ENCODE data around the gene PLCXD1. TPM values are rescaled to one million over a fixed set of nuclear protein-coding genes. Genes with fewer than 3 reads are reported as not detected.

The PLCXD1 gene
- total RNA-seq, 4 donors from 2014 or later: 5.7 to 18.8 (median 9.2) TPM

DNA sequence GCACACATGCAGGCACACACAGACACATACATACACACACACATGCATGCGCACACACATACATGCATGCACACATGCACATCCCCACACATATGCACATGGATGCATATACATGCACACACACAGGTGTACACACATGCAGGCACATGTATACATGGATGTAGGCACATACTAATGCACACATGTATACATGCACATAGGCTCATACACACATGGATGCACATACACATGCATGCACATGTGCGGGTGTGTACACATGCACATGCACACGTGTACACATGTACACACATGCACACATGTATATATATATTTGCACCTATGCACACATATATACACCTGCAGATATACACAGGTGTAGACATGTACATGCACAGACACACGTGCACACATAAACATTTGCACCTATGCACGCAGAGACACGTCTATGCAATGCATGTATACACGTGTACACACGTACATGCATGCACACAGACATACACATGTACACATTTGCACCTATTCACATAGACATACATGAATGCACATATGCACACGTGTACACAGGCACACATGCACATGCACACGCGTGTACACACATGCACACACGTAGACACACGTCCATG is 4.0 kb downstream of the PLCXD1 start:
- DNase-seq (ENCODE audit: low spot score in 2 of 2): no peak
- 94 to 98% methylated on average over 13 of the region's 13 CpGs for WGBS, 2 donors
- H3K4me3 ChIP-seq: no peak overlapping the region
- peaks cover 0 to 20% (median 0%) of the 10 kb centered on the region in 4 donors for H3K4me1 ChIP-seq
- H3K27ac ChIP-seq: no peak overlapping the region
- no peaks in the 10 kb centered on the region for H3K27me3 ChIP-seq
- no peaks in the 10 kb centered on the region for H3K9me3 ChIP-seq
- no peak for TF ChIP-seq POLR2A (IDR thresholded peaks at IDR 0.05)
- TF ChIP-seq EP300 (IDR thresholded peaks at IDR 0.05): no peak
- TF ChIP-seq, protein P1, sequence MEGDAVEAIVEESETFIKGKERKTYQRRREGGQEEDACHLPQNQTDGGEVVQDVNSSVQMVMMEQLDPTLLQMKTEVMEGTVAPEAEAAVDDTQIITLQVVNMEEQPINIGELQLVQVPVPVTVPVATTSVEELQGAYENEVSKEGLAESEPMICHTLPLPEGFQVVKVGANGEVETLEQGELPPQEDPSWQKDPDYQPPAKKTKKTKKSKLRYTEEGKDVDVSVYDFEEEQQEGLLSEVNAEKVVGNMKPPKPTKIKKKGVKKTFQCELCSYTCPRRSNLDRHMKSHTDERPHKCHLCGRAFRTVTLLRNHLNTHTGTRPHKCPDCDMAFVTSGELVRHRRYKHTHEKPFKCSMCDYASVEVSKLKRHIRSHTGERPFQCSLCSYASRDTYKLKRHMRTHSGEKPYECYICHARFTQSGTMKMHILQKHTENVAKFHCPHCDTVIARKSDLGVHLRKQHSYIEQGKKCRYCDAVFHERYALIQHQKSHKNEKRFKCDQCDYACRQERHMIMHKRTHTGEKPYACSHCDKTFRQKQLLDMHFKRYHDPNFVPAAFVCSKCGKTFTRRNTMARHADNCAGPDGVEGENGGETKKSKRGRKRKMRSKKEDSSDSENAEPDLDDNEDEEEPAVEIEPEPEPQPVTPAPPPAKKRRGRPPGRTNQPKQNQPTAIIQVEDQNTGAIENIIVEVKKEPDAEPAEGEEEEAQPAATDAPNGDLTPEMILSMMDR (IDR thresholded peaks at IDR 0.05): no peak
- H3K36me3 ChIP-seq: peaks cover 0 to 37% (median 0%) of the 10 kb centered on the region in 3 donors

DNA sequence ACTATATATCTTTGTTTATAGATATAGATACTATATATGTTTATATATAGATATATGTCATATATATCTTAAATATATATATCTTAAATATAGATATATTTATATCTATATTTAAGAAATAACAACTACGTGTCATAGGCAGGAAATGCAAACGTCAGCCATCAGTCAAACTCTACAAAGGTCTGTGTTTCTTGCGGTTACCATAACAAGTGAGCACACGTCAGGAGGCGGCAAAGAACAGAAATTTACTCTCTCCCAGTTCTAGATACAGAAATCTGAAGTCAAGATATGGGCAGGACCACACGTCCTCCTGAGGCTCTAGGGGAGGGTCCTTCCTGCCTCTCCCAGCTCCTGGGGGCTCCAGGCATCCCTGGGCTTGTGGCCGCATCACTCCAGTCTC is 6.5 kb downstream of the PLCXD1 start:
- DNase-seq (ENCODE audit: low spot score in 2 of 2): no peak
- 88 to 90% methylated on average over 7 of the region's 7 CpGs for WGBS, 2 donors
- H3K27me3 ChIP-seq: no peaks in the 10 kb centered on the region
- H3K4me3 ChIP-seq: no peak overlapping the region
- TF ChIP-seq, protein P1 (IDR thresholded peaks at IDR 0.05): no peak
- TF ChIP-seq EP300 (IDR thresholded peaks at IDR 0.05) (no peak), POLR2A (IDR thresholded peaks at IDR 0.05) (no peak)
- no peak overlapping the region for H3K27ac ChIP-seq
- H3K9me3 ChIP-seq: no peaks in the 10 kb centered on the region
- H3K36me3 ChIP-seq: peaks cover 0 to 62% (median 4%) of the 10 kb centered on the region in 3 donors
- peaks cover 0 to 5% (median 0%) of the 10 kb centered on the region in 4 donors for H3K4me1 ChIP-seq

DNA sequence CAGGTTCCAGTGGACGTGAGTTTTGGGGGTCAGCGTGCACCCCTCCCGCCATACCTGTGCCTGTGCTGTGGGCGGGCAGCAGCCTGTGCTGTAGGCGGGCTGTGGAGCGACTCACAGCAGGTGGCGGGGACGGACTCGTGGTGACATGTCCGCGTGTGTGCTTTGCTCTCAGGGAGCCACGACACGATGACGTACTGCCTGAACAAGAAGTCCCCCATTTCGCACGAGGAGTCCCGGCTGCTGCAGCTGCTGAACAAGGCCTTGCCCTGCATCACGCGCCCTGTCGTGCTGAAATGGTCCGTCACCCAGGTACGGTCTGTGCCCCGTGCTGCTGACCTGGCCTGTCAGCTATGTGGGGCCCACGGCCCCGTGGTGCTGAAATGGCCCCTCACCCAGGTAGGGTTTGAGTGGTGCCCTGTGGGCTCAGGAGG is 7.4 kb downstream of the PLCXD1 start:
- peaks cover 0 to 4% (median 0%) of the 10 kb centered on the region in 4 donors for H3K4me1 ChIP-seq
- no peaks in the 10 kb centered on the region for H3K27me3 ChIP-seq
- no peak for DNase-seq (ENCODE audit: low spot score in 2 of 2)
- H3K27ac ChIP-seq: no peak overlapping the region
- peaks cover 0 to 71% (median 13%) of the 10 kb centered on the region in 3 donors for H3K36me3 ChIP-seq
- 94 to 98% methylated on average over 23 to 25 of the region's 25 CpGs for WGBS, 2 donors
- H3K4me3 ChIP-seq: no peak overlapping the region
- TF ChIP-seq POLR2A (IDR thresholded peaks at IDR 0.05) (no peak), EP300 (IDR thresholded peaks at IDR 0.05) (no peak)
- TF ChIP-seq, protein P1 (IDR thresholded peaks at IDR 0.05): no peak
- no peaks in the 10 kb centered on the region for H3K9me3 ChIP-seq

DNA sequence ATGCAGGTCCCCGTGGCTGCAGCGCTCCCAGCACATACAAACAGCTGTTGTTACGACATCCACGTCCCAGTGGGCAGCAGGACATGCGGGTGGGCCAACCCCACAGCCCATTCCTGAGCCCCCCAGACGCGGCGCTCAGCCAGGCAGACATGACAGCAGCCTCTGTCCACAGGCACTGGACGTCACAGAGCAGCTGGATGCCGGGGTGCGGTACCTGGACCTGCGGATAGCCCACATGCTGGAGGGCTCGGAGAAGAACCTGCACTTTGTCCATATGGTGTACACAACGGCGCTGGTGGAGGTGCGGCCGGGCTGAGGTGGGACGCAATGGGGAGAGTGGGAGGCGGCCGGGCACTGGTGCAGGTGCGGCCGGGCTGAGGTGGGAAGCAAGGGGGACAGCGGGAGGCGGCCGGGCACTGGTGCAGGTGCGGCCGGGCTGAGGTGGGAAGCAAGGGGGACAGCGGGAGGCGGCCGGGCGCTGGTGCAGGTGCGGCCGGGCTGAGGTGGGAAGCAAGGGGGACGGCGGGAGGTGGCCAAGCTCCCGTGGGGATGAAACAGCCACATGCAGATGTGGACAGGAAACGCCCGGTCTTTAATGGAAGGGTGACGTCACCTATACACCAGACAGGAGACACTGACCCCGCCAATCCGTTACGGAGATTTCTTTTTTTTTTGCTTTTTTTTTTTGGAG is 9.4 kb downstream of the PLCXD1 start:
- TF ChIP-seq, protein P1 (IDR thresholded peaks at IDR 0.05): no peak
- DNase-seq (ENCODE audit: low spot score in 2 of 2): no peak
- no peaks in the 10 kb centered on the region for H3K9me3 ChIP-seq
- H3K27me3 ChIP-seq: no peaks in the 10 kb centered on the region
- peaks cover 0 to 84% (median 14%) of the 10 kb centered on the region in 3 donors for H3K36me3 ChIP-seq
- no peak overlapping the region for H3K27ac ChIP-seq
- 92 to 97% methylated on average over 40 to 42 of the region's 42 CpGs for WGBS, 2 donors
- H3K4me3 ChIP-seq: no peak overlapping the region
- no peaks in the 10 kb centered on the region for H3K4me1 ChIP-seq

DNA sequence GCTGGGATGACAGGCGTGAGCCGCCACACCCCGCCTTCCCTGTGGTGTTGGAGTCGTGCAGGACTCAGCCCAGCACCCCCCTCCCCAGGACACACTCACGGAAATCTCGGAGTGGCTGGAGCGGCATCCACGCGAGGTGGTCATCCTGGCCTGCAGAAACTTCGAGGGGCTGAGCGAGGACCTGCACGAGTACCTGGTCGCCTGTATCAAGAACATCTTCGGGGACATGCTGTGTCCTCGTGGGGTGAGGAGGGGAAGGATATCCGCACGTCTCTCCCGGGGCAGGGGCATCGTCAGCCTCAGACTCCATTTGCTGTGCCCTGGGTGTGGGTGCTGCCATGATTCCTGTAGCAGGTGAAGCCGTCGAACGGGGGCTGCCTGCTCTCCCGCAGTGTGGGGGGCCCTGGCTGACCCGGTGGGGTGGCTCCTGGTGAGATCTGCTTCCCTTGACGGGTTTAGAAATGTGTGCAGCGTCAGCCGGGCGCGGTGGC is 10.3 kb downstream of the PLCXD1 start:
- 95 to 98% methylated on average over 29 of the region's 29 CpGs for WGBS, 2 donors
- DNase-seq (ENCODE audit: low spot score in 2 of 2): no peak
- H3K9me3 ChIP-seq: no peaks in the 10 kb centered on the region
- peaks cover 0 to 88% (median 14%) of the 10 kb centered on the region in 3 donors for H3K36me3 ChIP-seq
- H3K4me1 ChIP-seq: no peaks in the 10 kb centered on the region
- H3K27ac ChIP-seq: no peak overlapping the region
- no peaks in the 10 kb centered on the region for H3K27me3 ChIP-seq
- no peak overlapping the region for H3K4me3 ChIP-seq
- no peak for TF ChIP-seq EP300 (IDR thresholded peaks at IDR 0.05)
- TF ChIP-seq, protein P1 (IDR thresholded peaks at IDR 0.05): no peak
- no peak for TF ChIP-seq POLR2A (IDR thresholded peaks at IDR 0.05)

Data from tibial nerve (tissue), 4 donors.